IMR-90 (cell line): Measurements from ENCODE around the gene C10orf88. TPM values are rescaled to one million over a fixed set of nuclear protein-coding genes. Genes with fewer than 3 reads are reported as not detected.
A peak's percentile ranks its signal among the peaks of the same experiment; 100 is the strongest.

Source experiments
- ATAC-seq: fragments of 200-7000 bp; cut with Tn5 transposase; 2 replicates; pipeline ENCODE4 v1.9.1; 2020; ENCODE audit warnings: low read depth, mild to moderate bottlenecking, moderate library complexity
- BruUV-seq: library from RNA; stranded (reverse); fragments of 400-500 nt; replicated peaks from 2 replicates; lab custom pipeline; 2021; lab: Mats Ljungman, UMichigan
- CTCF ChIA-PET: fragments of 300-600 bp; formaldehyde crosslinking; extraction: SDS; loops from one replicate; lab custom pipeline; 2021; ENCODE audit warnings: antibody characterized with exemption; lab: Yijun Ruan, JAX
- POLR2A ChIA-PET: fragments of 300-600 bp; sonication (Branson Sonifier 250); formaldehyde crosslinking; loops from one replicate; lab custom pipeline; 2022; ENCODE audit warnings: antibody characterized with exemption; ENCODE audit not compliant: unreplicated experiment; lab: Charles Lee
- DNase-seq: peaks from one replicate; pipeline ENCODE4 v3.0.0; 2013
- H2AFZ ChIP-seq: replicated peaks from 2 replicates; pipeline ENCODE3; 2013; ENCODE audit warnings: low read length, mild to moderate bottlenecking; ENCODE audit not compliant: poor library complexity
- H2AK5ac ChIP-seq: 2 replicates; pipeline ENCODE4 v1.6.1; 2013; ENCODE audit warnings: low read depth, low read length, inconsistent platforms
- H2AK9ac ChIP-seq: replicated peaks from 2 replicates; pipeline ENCODE3; 2013; ENCODE audit warnings: mild to moderate bottlenecking, low read depth, low read length, moderate library complexity; ENCODE audit not compliant: poor library complexity
- H2BK120ac ChIP-seq: 2 replicates; pipeline ENCODE4 v1.6.1; 2013; ENCODE audit warnings: low read depth, low read length, inconsistent platforms
- H2BK15ac ChIP-seq: 3 replicates; pipeline ENCODE4 v1.6.1; 2013; ENCODE audit warnings: low read depth, low read length, inconsistent platforms
- H2BK20ac ChIP-seq: 2 replicates; pipeline ENCODE4 v1.6.1; 2013; ENCODE audit warnings: low read depth, mild to moderate bottlenecking, inconsistent platforms, low read length, moderate library complexity
- H2BK5ac ChIP-seq: 2 replicates; pipeline ENCODE4 v1.6.1; 2013; ENCODE audit warnings: mild to moderate bottlenecking, low read depth, low read length, inconsistent platforms; ENCODE audit not compliant: poor library complexity, severe bottlenecking
- H3K14ac ChIP-seq: replicated peaks from 2 replicates; pipeline ENCODE4 v1.6.1; 2013; ENCODE audit warnings: low read depth, low read length, inconsistent platforms
- H3K18ac ChIP-seq: 2 replicates; pipeline ENCODE4 v1.6.1; 2013; ENCODE audit warnings: low read depth, low read length, control low read depth
- H3K23ac ChIP-seq: 2 replicates; pipeline ENCODE4 v1.6.1; 2013; ENCODE audit warnings: low read depth, low read length, inconsistent platforms
- H3K27ac ChIP-seq: 2 replicates; pipeline ENCODE4 v1.5.1; 2013; ENCODE audit warnings: mild to moderate bottlenecking, control low read depth, low read length; ENCODE audit not compliant: insufficient read depth
- H3K27me3 ChIP-seq: 2 replicates; pipeline ENCODE4 v1.6.1; 2013; ENCODE audit warnings: low read length; ENCODE audit not compliant: control insufficient read depth, insufficient read depth
- H3K36me3 ChIP-seq: 2 replicates; pipeline ENCODE4 v1.6.1; 2013; ENCODE audit warnings: low read length, mixed read lengths; ENCODE audit not compliant: control insufficient read depth, insufficient read depth
- H3K4ac ChIP-seq: 2 replicates; pipeline ENCODE4 v1.6.1; 2013; ENCODE audit warnings: low read depth, low read length, inconsistent platforms
- H3K4me1 ChIP-seq: 2 replicates; pipeline ENCODE4 v1.6.1; 2013; ENCODE audit warnings: low read length, mixed read lengths; ENCODE audit not compliant: control insufficient read depth, insufficient read depth
- H3K4me2 ChIP-seq: 2 replicates; pipeline ENCODE4 v1.6.1; 2013; ENCODE audit warnings: low read depth, mild to moderate bottlenecking, control low read depth, low read length, moderate library complexity
- H3K4me3 ChIP-seq: 2 replicates; pipeline ENCODE4 v1.5.1; 2013; ENCODE audit warnings: low read depth, mild to moderate bottlenecking, control low read depth, low read length, moderate library complexity; ENCODE audit not compliant: insufficient read depth
- H3K56ac ChIP-seq: 2 replicates; pipeline ENCODE4 v1.6.1; 2013; ENCODE audit warnings: low read length, inconsistent platforms; ENCODE audit not compliant: insufficient read depth; ENCODE audit errors: extremely low read depth
- H3K79me1 ChIP-seq, 2 experiments: 2 replicates each; pipeline ENCODE4 v1.6.1; 2013; ENCODE audit warnings: low read length in 2 of 2, inconsistent platforms in 1 of 2, low read depth in 1 of 2
- H3K9ac ChIP-seq: 2 replicates; pipeline ENCODE4 v1.6.1; 2013; ENCODE audit warnings: low read depth, low read length, control low read depth
- H3K9me1 ChIP-seq: 2 replicates; pipeline ENCODE4 v1.6.1; 2013; ENCODE audit warnings: low read length, inconsistent platforms; ENCODE audit not compliant: insufficient read depth
- H3K9me3 ChIP-seq: 2 replicates; pipeline ENCODE4 v1.6.1; 2013; ENCODE audit warnings: low read length; ENCODE audit not compliant: control insufficient read depth, insufficient read depth
- H4K20me1 ChIP-seq: 2 replicates; pipeline ENCODE4 v1.6.1; 2013; ENCODE audit warnings: low read length, inconsistent platforms; ENCODE audit not compliant: insufficient read depth
- H4K5ac ChIP-seq: 2 replicates; pipeline ENCODE4 v1.6.1; 2013; ENCODE audit warnings: mild to moderate bottlenecking, low read depth, low read length, control low read depth
- H4K8ac ChIP-seq, 2 experiments: 2 replicates each; pipeline ENCODE4 v1.6.1; 2013; ENCODE audit warnings: low read depth in 2 of 2, low read length in 2 of 2, control low read depth in 1 of 2, inconsistent platforms in 1 of 2
- H4K91ac ChIP-seq: 2 replicates; pipeline ENCODE4 v1.6.1; 2013; ENCODE audit warnings: low read depth, low read length, inconsistent platforms; ENCODE audit not compliant: insufficient read depth
- BHLHE40 ChIP-seq: fragments of 150-350 bp; IDR thresholded peaks from 2 replicates; pipeline ENCODE4 v1.6.1; 2016; ENCODE audit warnings: mild to moderate bottlenecking, low read depth, low read length
- CEBPB ChIP-seq: IDR thresholded peaks from 2 replicates; pipeline ENCODE4 v1.6.1; 2012; ENCODE audit warnings: low read depth, low read length, improper control_type of control experiment
- CHD1 ChIP-seq: IDR thresholded peaks from 2 replicates; pipeline ENCODE4 v1.6.1; 2012; ENCODE audit warnings: low read depth, low read length, improper control_type of control experiment
- CTCF ChIP-seq: conservative IDR thresholded peaks from 2 replicates; pipeline ENCODE4 v1.5.1; 2012; ENCODE audit warnings: mild to moderate bottlenecking, low read depth, low read length, improper control_type of control experiment
- ELK1 ChIP-seq: fragments of 150-350 bp; IDR thresholded peaks from 2 replicates; pipeline ENCODE4 v1.6.1; 2016; ENCODE audit warnings: low read depth, mild to moderate bottlenecking, low read length, moderate library complexity, borderline replicate concordance
- FOS ChIP-seq: fragments of 150-350 bp; IDR thresholded peaks from 2 replicates; pipeline ENCODE4 v1.6.1; 2016; ENCODE audit warnings: low read depth, low read length
- MAFK ChIP-seq: IDR thresholded peaks from 2 replicates; pipeline ENCODE4 v1.6.1; 2012; ENCODE audit warnings: low read depth, low read length, improper control_type of control experiment
- MAZ ChIP-seq: IDR thresholded peaks from 2 replicates; pipeline ENCODE4 v1.6.1; 2012; ENCODE audit warnings: low read depth, mild to moderate bottlenecking, low read length, improper control_type of control experiment, moderate library complexity, borderline replicate concordance
- MXI1 ChIP-seq: IDR thresholded peaks from 2 replicates; pipeline ENCODE4 v1.6.1; 2012; ENCODE audit warnings: low read depth, mild to moderate bottlenecking, low read length, moderate library complexity, borderline replicate concordance
- NFE2L2 ChIP-seq: fragments of 150-350 bp; IDR thresholded peaks from 2 replicates; pipeline ENCODE4 v1.6.1; 2016; ENCODE audit warnings: low read depth, mild to moderate bottlenecking, low read length
- POLR2A ChIP-seq: IDR thresholded peaks from 2 replicates; pipeline ENCODE4 v1.6.1; 2012; ENCODE audit warnings: mild to moderate bottlenecking, low read depth, low read length
- RAD21 ChIP-seq: IDR thresholded peaks from 2 replicates; pipeline ENCODE4 v1.6.1; 2012; ENCODE audit warnings: low read length, improper control_type of control experiment
- RCOR1 ChIP-seq: IDR thresholded peaks from 2 replicates; pipeline ENCODE4 v1.6.1; 2012; ENCODE audit warnings: mild to moderate bottlenecking, low read length, improper control_type of control experiment; ENCODE audit not compliant: insufficient replicate concordance
- RFX5 ChIP-seq: IDR thresholded peaks from 2 replicates; pipeline ENCODE4 v1.8.0; 2012; ENCODE audit warnings: low read depth, mild to moderate bottlenecking, low read length, moderate library complexity
- SMC3 ChIP-seq: fragments of 150-350 bp; IDR thresholded peaks from 2 replicates; pipeline ENCODE4 v1.6.1; 2016; ENCODE audit warnings: low read depth, mild to moderate bottlenecking, antibody characterized with exemption, low read length, moderate library complexity
- USF2 ChIP-seq: fragments of 150-350 bp; IDR thresholded peaks from 2 replicates; pipeline ENCODE4 v1.6.1; 2017; ENCODE audit warnings: mild to moderate bottlenecking, antibody characterized with exemption, low read length, low read depth
- WGBS, 2 experiments: methylation state at CpG; one replicate each; pipeline versions ENCODE4 v1.1.5 to v1.1.7; 2013; ENCODE audit warnings: missing lambda C conversion rate in 2 of 2; ENCODE audit not compliant: insufficient read length in 1 of 2; ENCODE audit errors: extremely low coverage in 2 of 2; 5-methylcytosine and 5-hydroxymethylcytosine counted together
- dilution Hi-C: fragments of 300-500 bp; cut with HindIII; formaldehyde crosslinking; loops from one replicate; pipeline ENCODE4 v1.14.3; 2018; ENCODE audit warnings: low sequenced_read_pairs; ENCODE audit not compliant: unreplicated experiment
- in situ Hi-C: fragments of 300-500 bp; cut with MboI; formaldehyde crosslinking; loops from 3 replicates; pipeline ENCODE4 v1.14.3; 2019; ENCODE audit warnings: low sequenced_read_pairs, inconsistent platforms, mixed read lengths
- intact Hi-C: fragments of 100-400 bp; cut with micrococcal nuclease; formaldehyde crosslinking; loops from 2 replicates; pipeline ENCODE4 v1.10.0; 2022
- polyA plus RNA-seq, 3 experiments: library from polyadenylated mRNA; depleted of rRNA; stranded (reverse); fragments of >200 nt; gene quantifications; 2 replicates each; pipeline ENCODE4 v1.2.3, GENCODE V29; 2012; ENCODE audit warnings: low replicate concordance in 1 of 3
- total RNA-seq: library from RNA; depleted of rRNA; stranded (reverse); fragments of >200 nt; gene quantifications from 2 replicates; pipeline ENCODE4 v1.2.3, GENCODE V29; 2012

C10orf88 gene
- total and polyA plus RNA-seq, 2 of the 4 experiments (the other 2 are of a cell fraction): 5.9 to 12.2 TPM

- ChIA-PET CTCF (no interaction called here), POLR2A (no interaction called here)
- TF ChIP-seq RCOR1 (no peak), SMC3 (no peak), MAFK (no peak), CHD1 (no peak), MXI1 (no peak), USF2 (no peak), BHLHE40 (no peak), POLR2A (no peak), CEBPB (no peak), RAD21 (no peak), NFE2L2 (no peak), FOS (no peak), RFX5 (no peak), ELK1 (no peak), CTCF (no peak), MAZ (no peak)
- Histone ChIP-seq H4K5ac (no peak overlapping the region), H3K9me1 (peaks cover under 1% of the 10 kb centered on the region; the same call in 1 of the 2 replicates), H3K4me2 (no peak overlapping the region), H2AK9ac (no peak overlapping the region), H3K18ac (no peak overlapping the region), H2BK15ac (no peak overlapping the region), H2BK5ac (peak overlapping the region; percentile 7), H3K9ac (no peak overlapping the region), H3K23ac (no peak overlapping the region), H3K36me3 (peaks cover 6% of the 10 kb centered on the region), H3K27me3 (no peaks in the 10 kb centered on the region), H3K79me1 (peaks cover 10 to 22% of the 10 kb centered on the region in 2 experiments), H3K4me1 (no peaks in the 10 kb centered on the region), H2AFZ (no peak overlapping the region), H3K4me3 (no peak overlapping the region), H4K91ac (no peak overlapping the region), H2AK5ac (no peak overlapping the region), H4K8ac (no peak overlapping the region), H3K56ac (no peak overlapping the region), H3K27ac (no peak overlapping the region), H4K20me1 (no peaks in the 10 kb centered on the region), H2BK20ac (no peak overlapping the region), H3K9me3 (no peaks in the 10 kb centered on the region), H2BK120ac (no peak overlapping the region), H3K4ac (no peak overlapping the region), H3K14ac (no peak overlapping the region)
- in situ Hi-C loops: no loop called here
- dilution Hi-C loops: no loop called here
- WGBS, 2 experiments: no CpG with 5 or more reads among the region's 3 CpGs
- BruUV-seq: no TSS peak
- no peak for ATAC-seq
- DNase-seq: peak; percentile 8
- intact Hi-C loops: no loop called here
Observed at GRCh38 chr10:122949296-122949695, 4.7 kb downstream of the C10orf88 start.
